Ovary (tissue), 3 donors: ENCODE results near the gene GBF1.

Experiments
- EP300 ChIP-seq: sonication (generic); formaldehyde crosslinking; IDR thresholded peaks from one replicate; pipeline ENCODE4 v1.6.1; 2017; ENCODE audit warnings: antibody characterized with exemption
- TF ChIP-seq, protein P1 (sequence below), 3 donors: fragments of 450-650 bp in 2 of 3; fragments of 200-600 bp in 1 of 3; IDR thresholded peaks; one replicate each; pipeline versions ENCODE4 v1.5.1 to v1.8.0; 2016 to 2022; ENCODE audit warnings: antibody characterized with exemption in 3 of 3, mild to moderate bottlenecking in 1 of 3
- donor health status: DM: no; HTN: no; CAD: no.

DNA sequence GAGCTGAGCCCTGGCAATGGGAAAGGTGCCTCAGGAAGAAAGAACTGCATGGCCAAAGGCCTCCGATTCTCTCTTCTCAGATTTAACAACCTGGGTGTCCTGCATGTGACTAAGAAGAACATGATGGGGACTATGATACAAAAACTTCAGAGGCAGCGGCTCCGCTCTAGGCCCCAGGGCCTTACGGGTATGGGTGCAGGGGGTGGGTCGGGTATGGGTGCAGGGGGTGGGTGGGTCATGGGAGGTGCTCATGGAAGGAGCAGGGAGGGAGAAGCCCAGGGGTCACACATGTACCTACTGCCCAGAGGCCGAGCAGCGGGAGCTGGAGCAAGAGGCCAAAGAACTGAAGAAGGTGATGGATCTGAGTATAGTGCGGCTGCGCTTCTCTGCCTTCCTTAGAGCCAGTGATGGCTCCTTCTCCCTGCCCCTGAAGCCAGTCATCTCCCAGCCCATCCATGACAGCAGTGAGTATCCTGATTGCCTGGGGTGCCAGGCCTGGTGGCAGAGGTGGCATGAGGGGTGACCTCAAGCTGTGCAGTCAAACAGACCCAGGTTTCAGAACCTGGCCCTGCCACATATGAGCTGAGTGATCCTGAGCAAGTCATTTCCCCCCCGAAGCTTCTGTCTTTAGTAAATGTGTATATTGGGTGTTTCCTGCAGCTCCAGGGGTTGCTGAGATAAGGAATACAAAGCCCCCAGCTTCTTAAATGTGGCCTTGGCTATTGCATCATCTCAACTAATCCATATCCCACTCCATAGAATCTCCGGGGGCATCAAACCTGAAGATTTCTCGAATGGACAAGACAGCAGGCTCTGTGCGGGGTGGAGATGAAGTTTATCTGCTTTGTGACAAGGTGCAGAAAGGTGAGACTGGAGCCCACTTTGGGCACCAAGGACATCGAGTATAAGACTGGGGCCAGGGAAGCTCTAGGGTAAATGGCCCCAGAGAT is 152.2 kb downstream of the GBF1 start:
- TF ChIP-seq, protein P1, sequence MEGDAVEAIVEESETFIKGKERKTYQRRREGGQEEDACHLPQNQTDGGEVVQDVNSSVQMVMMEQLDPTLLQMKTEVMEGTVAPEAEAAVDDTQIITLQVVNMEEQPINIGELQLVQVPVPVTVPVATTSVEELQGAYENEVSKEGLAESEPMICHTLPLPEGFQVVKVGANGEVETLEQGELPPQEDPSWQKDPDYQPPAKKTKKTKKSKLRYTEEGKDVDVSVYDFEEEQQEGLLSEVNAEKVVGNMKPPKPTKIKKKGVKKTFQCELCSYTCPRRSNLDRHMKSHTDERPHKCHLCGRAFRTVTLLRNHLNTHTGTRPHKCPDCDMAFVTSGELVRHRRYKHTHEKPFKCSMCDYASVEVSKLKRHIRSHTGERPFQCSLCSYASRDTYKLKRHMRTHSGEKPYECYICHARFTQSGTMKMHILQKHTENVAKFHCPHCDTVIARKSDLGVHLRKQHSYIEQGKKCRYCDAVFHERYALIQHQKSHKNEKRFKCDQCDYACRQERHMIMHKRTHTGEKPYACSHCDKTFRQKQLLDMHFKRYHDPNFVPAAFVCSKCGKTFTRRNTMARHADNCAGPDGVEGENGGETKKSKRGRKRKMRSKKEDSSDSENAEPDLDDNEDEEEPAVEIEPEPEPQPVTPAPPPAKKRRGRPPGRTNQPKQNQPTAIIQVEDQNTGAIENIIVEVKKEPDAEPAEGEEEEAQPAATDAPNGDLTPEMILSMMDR (IDR thresholded peaks at IDR 0.05), result no peak
- TF ChIP-seq EP300, result no peak
